Measurements from ENCODE around the gene ATG10.
A peak's percentile ranks its signal among the peaks of the same experiment; 100 is the strongest.

The ATG10 gene

GRCh38 chr5:82168294-82168693, 196.5 kb downstream of the ATG10 start:
- DNase-seq: no peak

- DNase-seq: no peak
Measured at GRCh38 chr5:82169892-82170291, 198.1 kb downstream of the ATG10 start.

DNA sequence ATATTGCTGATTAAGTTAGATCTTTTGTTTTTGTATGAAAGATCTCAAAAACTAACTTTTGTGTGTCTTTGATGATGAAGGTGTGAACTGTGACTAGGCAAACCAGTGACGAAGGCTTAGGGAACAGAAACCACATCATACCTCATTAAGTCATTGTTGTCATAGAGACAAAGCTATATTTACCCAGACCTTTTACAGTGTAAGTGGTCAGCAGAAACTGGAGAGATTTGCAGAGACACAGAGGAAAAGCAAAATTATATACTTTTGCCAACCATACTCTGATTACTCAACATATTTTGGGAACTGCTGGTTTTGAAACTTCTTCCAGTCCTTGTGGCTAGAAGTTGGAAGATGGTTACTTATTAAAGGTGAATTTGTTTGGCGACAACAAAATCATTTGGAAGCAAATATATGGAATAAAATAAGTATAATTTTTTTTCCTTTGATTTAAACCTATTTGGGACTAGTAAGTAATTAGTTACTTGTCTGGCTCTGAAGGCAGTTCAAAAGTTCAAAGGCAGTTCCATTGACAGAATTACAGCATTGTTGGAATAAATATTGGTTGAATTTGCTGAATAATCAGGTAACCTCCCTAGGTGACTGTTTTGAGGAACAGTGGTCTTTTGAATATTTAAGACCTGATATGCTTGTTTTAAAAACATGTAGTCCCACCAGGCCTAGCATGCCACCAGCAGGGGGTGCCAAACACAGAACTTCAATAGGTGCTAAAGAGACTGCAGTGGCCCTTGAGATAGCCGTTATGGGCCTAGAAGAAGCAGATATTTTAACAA, 202.5 kb downstream of the ATG10 start:
- DNase-seq: peak in 1 of 2 experiments; percentile 9

- DNase-seq: no peak
Measured at GRCh38 chr5:82174919-82175219, 203.0 kb downstream of the ATG10 start.

GRCh38 chr5:82176115-82176814, 204.4 kb downstream of the ATG10 start:
- no peak for DNase-seq

DNA sequence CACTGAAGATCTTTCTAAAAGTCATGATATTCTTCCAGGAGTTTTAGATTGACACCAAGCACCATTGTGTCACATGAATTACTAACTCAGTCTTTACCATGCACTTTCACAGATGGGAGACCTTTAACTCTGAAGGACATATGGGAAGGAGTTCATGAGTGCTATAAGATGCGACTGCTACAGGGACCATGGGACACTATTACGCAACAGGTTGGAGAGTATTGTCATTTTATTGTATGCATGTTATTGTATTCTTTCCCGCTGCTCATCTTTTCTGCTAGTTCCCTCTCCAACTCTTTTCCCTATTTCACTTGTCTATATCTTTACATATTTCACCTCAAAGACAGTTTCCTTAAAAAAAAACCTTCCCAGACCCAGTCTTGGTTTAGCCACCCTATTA, 206.6 kb downstream of the ATG10 start:
- DNase-seq: no peak

- no peak for DNase-seq
Measured at GRCh38 chr5:82182662-82183061, 210.8 kb downstream of the ATG10 start.

DNA sequence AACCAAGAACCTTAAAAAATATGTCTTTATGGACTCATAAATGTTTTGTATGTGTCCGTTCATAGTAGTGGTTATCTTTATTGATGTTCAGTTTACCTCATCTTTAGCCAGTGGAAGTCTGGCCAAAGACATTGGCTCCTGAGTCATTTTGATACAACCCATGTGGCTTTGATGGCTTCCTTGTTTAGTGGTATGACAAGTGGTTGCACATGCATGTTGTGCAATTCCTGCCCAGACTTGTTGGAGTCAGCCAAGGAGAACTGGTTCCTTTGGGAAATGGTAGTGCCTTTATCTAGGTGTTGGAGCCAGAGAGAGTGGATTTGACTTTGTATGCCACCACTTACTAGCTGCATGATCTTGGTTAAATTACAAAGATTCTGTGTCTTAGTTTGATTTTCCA, 212.0 kb downstream of the ATG10 start:
- peak in 1 of 2 experiments; percentile 2 for DNase-seq

GRCh38 chr5:82185851-82186250, 214.0 kb downstream of the ATG10 start:
- no peak for DNase-seq

DNA sequence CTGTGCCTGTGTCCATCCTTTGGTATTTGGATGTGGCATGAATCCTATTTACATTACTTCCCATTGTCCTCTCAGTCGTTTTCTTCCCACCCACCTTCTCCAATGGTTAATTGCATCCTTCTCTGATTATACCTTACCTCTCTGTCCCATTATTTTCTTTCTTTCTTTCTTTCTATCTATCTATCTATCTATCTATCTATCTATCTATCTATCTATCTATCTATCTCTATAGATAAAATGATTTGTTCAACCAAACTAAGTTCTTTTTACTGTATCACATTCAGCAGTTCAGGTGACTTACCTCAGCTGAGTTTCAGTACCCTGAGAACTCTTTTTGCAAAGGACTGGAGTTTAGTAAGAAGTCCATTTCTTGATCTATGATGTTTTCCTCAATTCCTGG, 225.7 kb downstream of the ATG10 start:
- no peak for DNase-seq

GRCh38 chr5:82204567-82204966, 232.7 kb downstream of the ATG10 start:
- DNase-seq: no peak

GRCh38 chr5:82205005-82205404, 233.2 kb downstream of the ATG10 start:
- DNase-seq: no peak

GRCh38 chr5:82208371-82208770, 236.5 kb downstream of the ATG10 start:
- DNase-seq: no peak

GRCh38 chr5:82211855-82212572, 240.2 kb downstream of the ATG10 start:
- DNase-seq: no peak

GRCh38 chr5:82217917-82218316, 246.1 kb downstream of the ATG10 start:
- no peak for DNase-seq

DNA sequence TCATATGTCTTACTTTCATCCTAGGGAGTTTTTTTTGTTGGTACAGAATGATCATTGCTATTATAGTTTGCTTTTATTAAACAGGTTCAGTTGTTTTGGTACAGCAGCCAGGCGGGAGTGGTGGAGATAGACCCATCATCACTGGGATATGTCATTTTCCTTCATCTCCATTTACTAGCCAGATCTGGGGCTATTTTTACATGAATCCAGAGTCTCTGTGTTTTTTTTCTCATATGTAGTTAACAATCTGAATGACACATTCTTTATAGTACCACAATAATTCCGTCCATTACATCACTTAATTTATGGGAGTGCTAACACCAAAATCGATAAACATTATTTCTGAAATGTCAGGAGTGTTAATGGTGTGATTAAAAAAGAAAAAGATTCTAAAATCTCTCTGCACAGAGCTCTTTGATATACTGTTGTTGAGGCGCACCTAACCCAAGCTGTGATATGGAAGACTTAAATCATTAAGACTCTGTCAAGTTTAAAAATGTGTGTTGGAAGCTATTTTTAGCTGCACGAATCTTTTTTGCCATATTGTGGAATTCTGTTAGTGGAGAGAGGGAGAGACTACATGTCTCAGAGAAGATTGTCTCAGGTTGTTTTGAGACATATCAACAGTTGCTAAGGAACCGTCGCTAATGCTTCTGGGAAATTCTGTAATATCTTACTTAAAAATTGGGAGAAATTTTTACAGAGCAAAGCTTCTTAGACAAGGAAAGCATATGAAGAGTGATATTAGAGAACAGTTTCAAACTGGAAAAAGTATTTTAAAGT, 246.7 kb downstream of the ATG10 start:
- no peak for DNase-seq

GRCh38 chr5:82221020-82221419, 249.2 kb downstream of the ATG10 start:
- no peak for DNase-seq

DNA sequence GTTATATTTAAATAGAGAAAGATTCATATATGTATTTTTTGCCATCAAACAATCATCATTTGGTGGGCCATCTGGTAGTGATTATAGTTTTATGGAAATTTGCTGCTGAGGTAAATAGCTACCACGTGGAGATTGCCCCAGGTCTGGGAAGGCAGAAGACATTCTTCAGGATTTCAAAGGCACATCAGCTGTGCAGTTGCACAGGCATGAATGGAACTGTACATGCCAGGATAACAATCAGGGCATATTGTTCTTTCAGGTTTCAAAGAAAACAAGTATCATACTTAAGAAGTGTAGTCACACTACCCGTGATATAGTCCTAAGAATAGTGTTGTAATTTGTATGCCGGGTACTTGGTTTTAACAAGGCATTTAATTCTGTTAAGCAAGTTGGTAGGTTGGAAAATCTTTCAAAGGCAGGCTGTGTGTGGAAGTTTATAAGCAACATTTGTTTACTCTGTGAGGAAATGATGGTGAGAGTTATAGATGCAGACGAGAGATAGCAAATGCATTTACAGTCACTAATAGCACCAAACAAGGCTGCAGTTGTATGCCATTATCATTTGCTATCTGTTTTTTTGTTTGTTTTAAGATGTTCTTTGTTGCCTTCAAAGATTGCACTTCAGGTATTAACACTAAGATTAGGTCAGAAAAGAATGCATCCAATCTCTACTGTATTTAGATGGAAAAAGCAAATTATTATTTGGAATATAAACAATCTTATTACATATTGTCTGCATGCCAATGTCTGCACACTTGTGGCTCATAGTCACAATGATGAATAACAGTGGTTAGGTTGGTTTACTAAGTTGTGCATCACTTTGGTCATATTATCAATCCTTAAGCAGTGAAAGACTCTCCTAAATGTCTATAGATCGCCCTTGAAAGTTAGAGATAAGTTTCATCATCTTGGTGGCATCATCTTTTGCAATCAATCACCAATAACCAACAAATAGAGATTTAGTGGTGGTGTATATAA, 251.1 kb downstream of the ATG10 start:
- DNase-seq: no peak

DNA sequence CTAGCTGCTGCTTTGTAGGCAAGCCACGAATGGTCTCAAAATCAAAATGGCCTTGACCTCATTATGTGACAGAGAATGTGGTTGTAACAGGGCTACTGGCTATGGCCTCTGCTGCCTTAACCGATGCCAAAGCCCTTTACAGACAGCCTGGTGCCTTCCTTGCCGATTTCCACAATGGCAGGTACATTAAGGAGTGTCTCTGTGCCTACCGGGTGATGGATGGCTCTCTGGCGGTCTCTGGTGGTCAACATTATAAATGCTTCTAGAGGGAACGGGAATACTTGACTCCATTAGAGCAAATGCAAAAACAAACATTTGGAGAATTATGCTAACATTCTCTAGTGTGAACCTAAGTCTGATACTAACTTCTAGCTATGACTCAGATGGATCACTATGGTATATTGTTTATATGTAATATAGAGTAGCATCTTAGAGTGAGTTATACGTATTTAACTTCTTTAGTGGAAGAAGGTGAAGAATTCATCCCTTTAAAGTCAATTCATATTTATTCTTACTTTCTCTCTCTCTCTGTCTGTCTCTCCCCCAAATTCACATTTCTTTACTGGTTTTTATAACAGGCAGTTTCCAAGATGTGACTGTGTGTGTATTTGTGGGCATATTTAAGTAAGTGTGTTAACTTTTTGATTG, 253.8 kb downstream of the ATG10 start:
- DNase-seq: peak; percentile 2 to 26

DNA sequence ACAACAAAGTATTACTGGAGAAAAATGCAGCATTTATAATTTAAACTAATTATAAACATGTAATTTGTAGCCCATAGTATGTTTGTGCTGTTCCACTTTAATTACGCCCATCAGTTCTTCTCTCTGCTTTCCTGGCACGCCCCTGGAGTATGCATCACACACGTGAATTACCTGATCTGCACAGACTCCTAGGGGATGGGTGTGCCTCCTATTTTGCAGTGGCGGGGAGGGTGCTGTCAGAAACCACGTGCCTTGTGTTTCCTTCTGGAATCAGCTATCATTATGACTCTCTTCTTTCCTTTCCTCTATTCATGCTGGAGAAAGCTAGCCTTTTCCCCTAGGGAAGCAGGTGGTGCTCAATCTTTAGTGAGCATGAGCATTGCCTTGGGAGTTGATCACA, 263.1 kb downstream of the ATG10 start:
- DNase-seq: no peak

GRCh38 chr5:82244151-82244550, 272.3 kb downstream of the ATG10 start:
- DNase-seq: no peak
